COLO668 (cell line): Measurements from ENCODE around the gene OR8D1.

Experiments used
- DNase-seq: peaks from one replicate; lab custom pipeline; 2025; ENCODE audit not compliant: unreplicated experiment; lab: John Stamatoyannopoulos, UW

The OR8D1 gene

GRCh38 chr11:124313849-124314248, at the start of gene OR8D1:
Gene OR8D1, minus strand, starts transcription at chr11:124313949. Its CDS starts 3,183 bp downstream, at chr11:124310766.
- DNase-seq: no peak

- DNase-seq: no peak
These were observed 45.8 kb upstream of the OR8D1 start for GRCh38 chr11:124359566-124359965.

GRCh38 chr11:124346311-124346955, 32.7 kb upstream of the OR8D1 start:
- DNase-seq: no peak

- DNase-seq: no peak
These were observed 30.6 kb upstream of the OR8D1 start for GRCh38 chr11:124344346-124344745.

GRCh38 chr11:124340142-124340447, 26.3 kb upstream of the OR8D1 start:
- DNase-seq: no peak

GRCh38 chr11:124339396-124340141, 25.8 kb upstream of the OR8D1 start:
- no peak for DNase-seq

DNA sequence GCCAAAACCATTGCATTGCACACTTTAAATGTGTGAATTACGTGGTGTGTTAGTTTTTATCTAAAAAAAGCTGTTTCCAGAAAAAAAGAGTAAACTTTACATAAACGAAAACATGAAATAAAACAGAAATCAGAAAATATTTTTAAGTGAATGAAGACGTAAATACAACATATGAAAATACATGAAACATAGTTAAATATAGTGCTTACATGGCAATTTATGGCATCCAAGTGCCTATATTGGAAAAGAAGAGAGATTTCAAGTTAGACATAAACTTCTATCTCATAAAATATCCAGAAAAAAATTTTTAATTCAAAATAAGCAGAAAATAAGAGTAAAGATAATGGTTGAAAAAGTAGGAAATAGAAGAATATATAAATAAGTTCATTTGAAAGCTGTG, 18.1 kb upstream of the OR8D1 start:
- DNase-seq: no peak

GRCh38 chr11:124329787-124330478, 16.2 kb upstream of the OR8D1 start:
- no peak for DNase-seq

DNA sequence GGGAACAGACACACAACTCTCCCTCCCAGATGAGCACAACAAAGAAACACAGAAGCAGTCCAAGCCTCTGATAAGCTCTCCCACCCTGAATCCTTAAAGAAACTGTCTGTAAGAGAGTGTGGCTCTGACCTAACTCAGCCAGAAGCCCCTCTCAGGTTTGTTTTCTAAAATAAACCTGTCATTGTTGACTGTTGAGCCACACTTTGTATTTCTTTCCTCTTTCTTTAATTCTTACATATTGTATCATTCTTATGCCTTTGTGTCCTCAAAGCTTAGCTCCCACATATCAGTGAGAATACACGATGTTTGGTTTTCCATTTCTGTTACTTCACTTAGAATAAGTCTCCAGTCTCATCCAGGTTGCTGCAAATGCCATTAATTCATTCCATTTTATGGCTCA, 14.0 kb upstream of the OR8D1 start:
- DNase-seq: no peak

DNA sequence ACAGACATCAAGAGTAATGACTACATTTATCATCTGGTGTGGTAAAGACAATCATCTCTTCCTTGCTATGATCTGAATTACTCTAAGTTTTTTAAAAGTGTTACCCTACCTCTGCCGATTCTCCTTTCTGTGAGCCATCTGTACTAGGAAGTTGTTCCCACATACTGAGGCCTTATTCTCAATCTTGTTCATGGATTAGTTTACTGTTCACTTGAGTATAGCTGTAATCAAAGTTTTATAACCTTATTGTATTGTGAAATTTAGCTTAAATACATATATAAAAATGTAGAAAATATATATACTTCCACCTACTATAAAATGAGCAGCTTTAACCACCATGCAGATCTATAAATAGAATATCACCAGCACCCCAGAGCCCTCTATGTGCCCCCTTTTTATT, 8.6 kb upstream of the OR8D1 start:
- DNase-seq: no peak

GRCh38 chr11:124320097-124320496, 6.3 kb upstream of the OR8D1 start, which contains the start of gene OR8D2:
Gene OR8D2, minus strand, starts transcription at chr11:124320197. Its CDS starts 0 bp downstream, at chr11:124320197.
- no peak for DNase-seq

- no peak for DNase-seq
These were observed 1.3 kb upstream of the OR8D1 start for GRCh38 chr11:124315052-124315451.

GRCh38 chr11:124313131-124313530, 618 bp downstream of the OR8D1 start:
- no peak for DNase-seq

DNA sequence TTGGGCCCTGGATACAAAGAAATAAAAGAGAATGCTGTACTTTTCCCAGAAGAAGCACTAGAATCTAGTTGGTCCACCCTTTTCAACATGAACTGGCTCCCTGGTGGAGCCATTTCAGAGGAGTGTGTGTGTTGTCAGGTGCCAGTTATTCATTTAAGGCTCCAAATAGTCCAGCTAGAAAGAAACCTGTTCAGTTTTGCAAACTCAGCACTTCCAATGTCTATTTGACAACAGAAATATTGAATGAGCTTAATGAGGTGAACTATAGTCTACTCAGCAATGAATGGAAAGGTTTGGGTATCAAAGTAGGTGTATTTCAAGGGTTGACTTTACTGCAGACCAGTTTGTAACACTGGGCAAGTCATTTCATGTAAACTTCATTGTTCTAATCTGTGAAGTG, 2.1 kb downstream of the OR8D1 start:
- no peak for DNase-seq

DNA sequence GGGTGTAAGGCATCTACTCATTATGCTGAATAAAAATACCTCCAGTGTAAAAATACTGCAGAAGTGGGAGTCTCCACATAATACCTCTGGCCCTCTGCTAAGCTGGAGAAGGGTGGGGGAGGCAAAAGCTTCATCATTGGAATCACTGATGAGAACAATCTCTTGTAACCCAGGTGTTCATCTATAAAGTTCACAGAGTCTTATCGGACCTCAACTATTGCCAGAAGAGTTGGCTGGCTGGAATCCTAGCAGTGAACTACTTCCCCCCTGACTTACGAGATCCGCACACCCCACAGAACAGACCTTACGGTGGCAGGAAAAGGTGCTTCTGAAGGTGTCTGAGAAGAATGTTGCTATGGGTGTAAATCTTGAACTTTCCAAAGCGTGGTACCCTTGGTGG, 2.5 kb downstream of the OR8D1 start:
- DNase-seq: no peak

GRCh38 chr11:124310721-124311120, 3.0 kb downstream of the OR8D1 start:
- DNase-seq: no peak

DNA sequence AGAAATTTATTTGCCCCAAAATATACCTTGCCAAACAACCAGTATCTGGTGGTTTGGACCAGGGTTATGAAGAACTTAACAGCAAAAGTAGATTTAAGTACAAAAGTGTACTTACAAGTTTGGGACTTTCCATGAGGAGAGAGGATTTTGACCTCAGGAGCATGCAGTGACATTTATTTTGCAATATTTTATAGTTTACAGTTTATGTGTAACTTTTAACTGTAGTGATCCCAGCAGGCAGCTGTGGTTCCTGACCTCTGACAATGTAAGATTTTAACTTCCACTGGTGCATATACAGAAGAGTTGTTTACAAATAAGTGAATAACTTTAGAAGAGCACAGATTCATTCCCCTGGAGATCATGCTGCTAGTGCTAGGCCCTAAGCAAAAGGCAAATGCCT, 6.7 kb downstream of the OR8D1 start:
- DNase-seq: no peak

- no peak for DNase-seq
These were observed 11.2 kb downstream of the OR8D1 start for GRCh38 chr11:124302347-124303125.

DNA sequence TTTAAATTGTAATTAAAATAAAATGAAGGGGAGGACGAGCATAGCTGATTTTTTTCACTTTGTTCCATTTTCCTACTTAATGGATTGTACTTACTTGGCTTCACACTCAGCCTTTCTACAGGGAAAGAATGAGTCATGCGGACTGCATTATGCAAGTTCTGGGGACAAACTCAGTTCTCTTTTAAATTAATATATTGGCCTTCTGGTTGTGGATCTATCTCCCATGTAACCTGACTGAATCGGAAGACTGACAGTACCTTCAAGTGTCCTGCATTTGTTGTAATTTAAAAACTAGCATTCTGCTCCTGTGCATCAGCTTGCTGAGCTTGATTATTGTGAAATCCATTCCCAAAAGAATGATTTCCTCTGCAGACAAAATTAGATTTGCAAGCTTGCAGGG, 12.2 kb downstream of the OR8D1 start:
- no peak for DNase-seq

- DNase-seq: no peak
These were observed 15.8 kb downstream of the OR8D1 start for GRCh38 chr11:124297921-124298320.

DNA sequence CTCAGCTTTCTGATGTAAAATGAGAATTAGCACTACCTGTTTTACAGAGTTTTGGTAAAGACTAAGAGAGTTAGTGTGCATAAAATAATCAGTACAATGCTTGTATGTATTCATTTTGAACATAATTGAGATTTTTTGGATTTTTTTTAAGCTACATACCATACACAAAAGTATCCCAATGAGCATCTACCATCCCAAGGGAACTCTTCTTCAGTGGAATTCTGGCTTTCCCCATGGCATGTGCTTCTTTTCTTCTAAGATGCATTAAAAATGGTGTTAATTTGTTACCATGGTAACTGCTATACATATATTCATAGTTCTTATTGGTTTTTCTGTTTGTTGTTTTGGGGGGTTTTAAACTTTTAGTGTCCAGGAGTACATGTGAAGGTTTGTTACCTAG, 17.7 kb downstream of the OR8D1 start:
- no peak for DNase-seq
